C1 segment of cervical spinal cord (tissue), 14 donors: Measurements from ENCODE around the gene HDAC3.
"Not testable (repeated sequence)": the region's sequence is repeated elsewhere in the genome, so short reads cannot be mapped to it uniquely, and the experiment has no call there.

ENCODE experiments used
- DNase-seq, 14 donors: peaks; one replicate each; lab custom pipeline; 2025; lab: John Stamatoyannopoulos, UW

The HDAC3 gene

GRCh38 chr5:141634720-141635119 lies 1.9 kb downstream of the HDAC3 start:
- no peak for DNase-seq

DNA sequence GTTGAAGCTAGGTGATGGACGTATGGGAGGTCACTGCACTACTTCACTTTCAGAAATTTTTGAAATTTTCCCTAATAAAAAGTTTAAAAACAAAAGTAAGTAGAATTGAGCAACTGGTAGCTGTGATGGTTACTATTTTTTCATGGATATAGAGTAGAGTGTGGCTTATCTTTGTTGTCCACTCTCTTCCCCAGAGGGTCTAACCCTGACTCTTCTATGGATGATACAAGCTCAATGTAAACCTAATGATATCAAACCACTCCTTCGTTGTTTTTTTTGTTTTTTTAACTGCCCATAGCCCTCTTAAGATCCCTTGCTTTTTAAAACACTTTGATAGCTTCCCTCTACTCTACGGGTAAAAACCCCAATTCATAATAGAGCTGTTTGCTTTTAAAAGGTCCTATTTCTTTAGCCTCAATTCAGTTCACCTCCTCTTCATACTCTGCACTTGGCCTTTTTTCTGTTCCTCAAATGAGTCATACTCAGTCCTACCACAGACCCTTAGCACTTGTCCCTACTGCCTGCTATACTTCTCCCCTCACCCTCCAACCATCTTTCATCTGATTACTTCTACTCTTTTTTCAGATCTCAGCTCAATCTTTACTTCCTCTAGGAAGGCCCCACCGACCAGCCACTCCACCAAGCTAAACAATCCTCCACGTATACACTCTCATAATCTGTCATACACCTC lies 2.6 kb downstream of the HDAC3 start:
- no peak for DNase-seq

GRCh38 chr5:141632650-141633049 lies 4.0 kb downstream of the HDAC3 start:
- DNase-seq: no peak

- no peak for DNase-seq
These were observed 6.0 kb downstream of the HDAC3 start for GRCh38 chr5:141630570-141631140.

DNA sequence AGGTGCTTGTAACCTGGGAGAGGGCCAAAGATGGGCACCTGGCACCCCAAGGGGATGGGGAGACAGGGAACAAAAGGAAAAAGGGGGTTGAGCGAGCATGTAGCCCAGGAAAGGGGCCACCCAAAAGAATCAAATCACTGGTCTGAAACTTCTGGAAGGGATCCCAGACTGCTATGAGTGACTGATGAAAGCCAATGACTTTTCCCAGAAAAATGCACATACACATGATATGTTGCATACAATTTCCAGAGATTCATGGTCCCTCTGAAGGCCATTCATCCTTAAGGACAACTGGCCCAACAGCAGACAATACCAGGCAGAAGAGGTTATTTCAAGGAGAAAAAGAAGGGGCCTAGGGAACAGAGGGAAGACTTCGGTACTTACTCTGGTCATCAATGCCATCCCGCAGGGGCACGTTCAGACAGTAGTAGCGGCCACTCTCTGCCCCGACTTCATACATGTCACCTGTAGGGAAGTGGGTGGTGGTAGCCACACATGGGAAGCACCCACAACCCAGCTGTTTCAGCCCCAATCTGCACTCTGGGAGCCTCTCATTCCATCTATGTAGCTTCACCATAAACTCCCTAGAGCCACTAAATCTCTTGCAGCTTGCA lies 8.4 kb downstream of the HDAC3 start:
- no peak for DNase-seq

DNA sequence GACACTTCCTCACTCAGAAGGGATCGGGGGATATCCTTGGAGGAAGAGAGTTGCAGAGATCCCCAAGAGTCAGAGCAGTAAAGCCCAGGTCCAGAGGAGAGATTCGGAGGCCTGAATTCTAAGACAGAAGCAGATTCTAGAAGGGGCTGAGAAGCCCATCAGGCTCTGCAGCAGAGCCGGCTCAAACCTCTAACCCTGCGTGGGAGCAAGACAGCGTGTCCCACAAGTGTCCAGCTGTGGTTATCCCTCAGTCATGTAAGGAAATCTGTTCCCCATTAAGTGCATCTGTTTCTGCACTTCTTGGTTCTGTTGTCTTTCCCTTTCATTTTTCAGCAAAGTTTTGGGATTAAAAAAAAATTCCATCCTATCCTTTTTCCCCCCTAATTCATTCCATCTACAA lies 13.0 kb downstream of the HDAC3 start:
- DNase-seq: no peak

DNA sequence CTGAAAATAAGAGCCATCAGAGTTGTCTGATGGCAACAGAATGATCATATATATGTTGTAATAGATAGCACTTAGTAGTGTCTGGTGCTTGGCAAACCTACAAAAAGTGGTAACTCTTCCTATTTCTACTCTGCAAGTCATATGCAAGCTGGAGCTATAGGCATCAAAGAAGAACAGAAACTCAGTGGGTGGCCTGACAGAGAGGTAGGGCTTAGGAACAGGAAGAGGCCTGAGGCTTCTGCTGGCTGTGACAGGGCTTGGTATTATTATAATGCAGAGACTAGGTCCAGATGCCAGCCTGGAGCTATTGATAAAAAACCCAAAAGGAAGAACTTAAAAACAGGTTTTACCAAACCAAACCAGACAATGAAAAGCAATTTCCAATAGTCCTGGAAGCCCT lies 13.5 kb downstream of the HDAC3 start:
- peak in 1 of 14 donors; percentile 6 for DNase-seq

GRCh38 chr5:141618804-141619554 lies 17.7 kb downstream of the HDAC3 start, which contains the start of gene DIAPH1:
DIAPH1 (minus strand) TSS chr5:141619000; CDS start chr5:141618914, 86 bp downstream.
- peak; percentile 49 to 93 (median 80) for DNase-seq

DNA sequence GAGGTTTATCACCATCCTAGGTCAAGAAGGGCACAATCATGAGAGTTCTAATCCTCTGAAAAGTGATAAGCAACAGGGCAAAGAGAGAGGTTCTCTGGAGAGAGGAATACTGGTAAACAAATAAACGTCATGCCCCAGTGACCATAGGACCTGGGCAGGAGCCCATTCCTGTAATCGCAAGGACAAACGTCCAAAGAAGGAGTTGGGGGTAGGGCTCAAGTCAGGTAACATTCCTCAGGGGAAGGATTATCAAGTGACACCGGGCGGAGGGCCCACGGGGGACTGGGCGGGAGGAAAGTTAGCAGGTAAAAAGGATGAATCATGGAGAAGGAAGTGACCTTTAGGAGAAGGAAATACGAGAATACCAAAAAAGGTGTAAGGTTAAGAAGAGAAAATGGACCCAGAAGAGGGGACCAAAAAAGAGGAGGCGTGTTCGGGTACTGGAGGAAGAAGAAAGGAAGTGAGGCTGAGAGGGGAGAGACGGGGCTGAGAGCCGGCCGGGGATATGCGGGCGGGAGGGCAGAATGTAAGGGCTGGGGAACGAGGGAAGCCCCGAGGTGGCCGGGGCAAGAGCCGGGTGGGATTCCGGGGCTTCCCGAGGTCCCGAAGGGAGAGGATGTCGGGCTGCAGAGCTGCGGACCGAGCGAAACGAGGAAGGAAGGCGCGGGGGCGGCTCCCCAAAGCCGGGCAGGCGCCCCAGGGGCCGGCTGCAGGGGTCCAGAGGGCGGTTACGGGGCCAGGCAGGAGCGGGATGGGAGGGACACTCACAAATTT lies 18.4 kb downstream of the HDAC3 start:
- DNase-seq: peak in 7 of 14 donors; percentile 11 to 55 (median 37)

DNA sequence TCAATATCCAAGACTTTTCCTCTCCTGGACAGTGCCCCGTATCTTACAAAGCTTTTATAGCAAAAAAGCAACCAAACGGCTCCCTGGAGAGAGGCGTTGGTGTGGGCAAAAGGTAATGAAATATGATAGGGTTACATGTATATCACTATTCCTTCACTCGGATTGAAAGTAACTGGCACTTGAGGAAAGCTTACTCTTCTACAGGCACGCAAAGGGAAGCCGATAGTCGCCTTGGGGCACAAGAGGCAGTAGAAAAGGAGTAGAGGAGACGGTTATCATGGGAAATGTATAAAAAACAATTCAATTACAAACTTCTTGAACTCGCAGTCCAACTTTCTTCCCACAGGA lies 19.0 kb downstream of the HDAC3 start:
- DNase-seq: no peak

GRCh38 chr5:141617128-141617527 lies 19.5 kb downstream of the HDAC3 start:
- no peak for DNase-seq

DNA sequence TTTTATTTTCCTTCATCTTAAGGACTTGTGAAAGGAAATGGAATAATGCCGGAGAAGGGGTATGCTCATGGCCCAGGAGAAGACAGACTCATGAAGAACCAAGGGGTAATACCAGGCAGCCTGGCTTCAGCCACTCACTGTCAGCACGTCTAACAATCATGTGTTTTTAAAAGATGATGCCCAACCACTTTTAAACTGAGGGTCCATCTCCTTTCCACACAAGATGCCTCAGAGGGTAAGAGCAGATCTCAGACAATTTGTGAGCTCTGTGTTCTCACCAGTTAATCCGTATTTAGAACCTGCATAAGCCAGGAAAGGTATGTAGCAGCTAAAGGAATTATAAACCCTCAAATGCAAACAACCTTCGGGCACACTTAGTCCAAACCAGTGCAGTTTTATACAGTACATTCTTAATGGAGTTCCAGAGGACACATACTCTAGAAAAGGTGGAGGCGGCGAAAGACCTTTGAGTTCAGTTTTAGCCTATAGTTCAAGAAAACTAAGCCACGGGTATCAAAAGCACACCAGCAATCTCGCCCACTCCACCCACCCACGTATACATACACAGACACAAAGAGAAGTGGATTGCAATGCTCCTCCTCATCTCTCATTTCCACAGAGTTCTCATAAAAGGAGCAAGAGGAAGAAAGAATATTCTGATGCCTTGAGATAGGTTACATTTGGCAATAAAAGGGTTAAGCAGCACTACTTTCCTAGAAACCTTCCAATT lies 20.5 kb downstream of the HDAC3 start:
- no peak for DNase-seq

DNA sequence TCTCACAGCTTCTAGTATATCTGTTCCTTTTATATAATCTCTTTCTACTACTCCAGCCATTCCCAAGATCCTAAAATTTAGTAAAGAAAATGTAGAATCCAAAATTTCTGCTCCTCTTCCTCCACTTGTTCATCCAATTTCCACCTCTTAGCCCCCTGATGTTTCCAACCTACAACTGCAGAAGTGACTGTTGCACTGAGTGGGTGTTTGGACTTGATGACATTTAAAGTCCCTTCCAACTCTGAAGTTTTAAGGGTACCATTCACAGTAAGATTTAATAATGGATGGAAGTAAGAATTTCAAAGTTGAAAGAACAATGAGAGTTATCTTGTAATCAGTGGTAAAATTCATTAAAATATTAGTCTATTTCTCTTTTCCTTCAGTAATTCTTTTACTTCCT lies 23.3 kb downstream of the HDAC3 start:
- no peak for DNase-seq

- no peak for DNase-seq
These were observed 25.4 kb downstream of the HDAC3 start for GRCh38 chr5:141611289-141611688.

GRCh38 chr5:141609921-141610320 lies 26.7 kb downstream of the HDAC3 start:
- not testable (repeated sequence) for DNase-seq

GRCh38 chr5:141609044-141609443 lies 27.6 kb downstream of the HDAC3 start:
- no peak for DNase-seq

DNA sequence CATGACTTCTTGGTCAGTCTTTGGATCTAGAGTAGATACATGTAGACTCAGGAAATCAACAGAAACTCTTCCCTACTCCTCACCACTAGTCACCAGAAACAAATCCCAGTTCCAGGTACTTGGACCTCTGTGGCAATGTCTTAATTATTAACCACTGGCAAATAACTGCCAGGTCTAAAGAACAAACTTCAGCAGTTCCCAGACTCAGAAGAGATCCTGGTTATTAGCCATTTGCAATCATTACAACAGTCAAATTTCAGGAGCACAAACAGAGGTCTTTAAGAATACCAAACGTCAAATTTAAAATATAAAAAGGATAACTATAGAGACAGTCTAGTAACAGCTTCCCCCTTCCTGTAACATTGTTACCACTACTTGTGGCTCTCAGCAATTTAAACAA lies 28.1 kb downstream of the HDAC3 start:
- DNase-seq: no peak

DNA sequence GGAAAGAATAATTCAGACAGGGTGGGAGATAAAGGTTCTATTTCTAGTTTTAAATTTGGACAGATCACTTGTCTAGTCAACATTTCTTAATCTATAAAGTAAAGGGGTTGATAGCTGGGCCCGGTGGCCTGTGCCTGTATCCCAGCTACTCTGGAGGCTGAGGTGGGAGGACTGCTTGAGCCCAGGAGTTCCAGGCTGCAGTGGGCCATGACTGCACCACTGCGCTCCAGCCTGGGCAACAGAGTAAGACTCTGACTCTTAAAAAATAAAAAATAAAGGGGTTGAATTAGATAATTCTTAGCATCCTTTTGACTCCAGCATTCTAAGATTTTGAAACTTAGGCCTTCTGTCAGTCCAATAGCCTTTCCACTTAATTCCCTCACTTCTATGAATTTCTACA lies 28.6 kb downstream of the HDAC3 start:
- no peak for DNase-seq

DNA sequence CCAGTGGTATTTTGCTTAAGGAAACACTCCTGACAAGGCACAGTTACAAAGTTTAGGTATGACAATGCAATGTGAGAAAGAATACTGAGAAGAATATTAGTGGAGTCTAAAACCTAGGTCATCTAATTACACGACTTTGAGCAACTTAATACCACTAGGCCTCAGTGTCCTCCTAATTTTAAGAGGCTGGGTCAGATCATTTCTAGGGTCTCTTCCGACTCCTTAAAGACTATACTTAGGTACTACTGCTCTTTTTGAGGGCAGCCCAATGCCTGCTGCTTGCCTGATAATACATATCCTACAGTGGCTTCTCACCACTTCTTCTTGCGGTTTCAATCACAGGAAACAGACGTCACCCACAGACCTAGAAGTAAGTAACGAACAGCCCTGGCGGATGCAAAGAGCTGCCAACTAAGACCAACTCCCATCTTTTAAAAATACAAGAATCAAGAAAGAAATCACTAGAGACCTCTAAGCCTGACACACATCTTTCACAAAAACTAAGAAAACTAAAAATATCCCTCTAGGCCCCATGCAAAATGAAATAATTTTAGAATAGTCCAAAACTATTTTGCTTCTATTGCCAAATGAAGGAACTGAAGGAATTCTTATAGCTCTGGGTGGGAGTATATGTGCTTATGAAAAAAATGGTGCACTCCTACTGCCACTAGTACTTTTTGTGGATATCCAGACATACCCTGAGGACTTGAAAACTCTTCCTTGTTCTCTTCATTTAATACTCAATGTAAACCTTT lies 30.9 kb downstream of the HDAC3 start:
- DNase-seq: peak in 1 of 14 donors; percentile 14
